Activated B cell treated with CpG ODN at 0.5 μM for 24 hours (primary cell): ENCODE results near the gene AKAP3. TPM values are rescaled to one million over a fixed set of nuclear protein-coding genes. Genes with fewer than 3 reads are reported as not detected.
A peak's percentile ranks its signal among the peaks of the same experiment; 100 is the strongest.

Source experiments
- ATAC-seq: fragments of 200-7000 bp; cut with Tn5 transposase; one replicate; pipeline ENCODE4 v1.10.0; 2021; ENCODE audit warnings: low read depth, mild to moderate bottlenecking, moderate library complexity
- CTCF ChIA-PET: fragments of 350-600 bp; sonication (Branson Sonifier 250); formaldehyde crosslinking; loops from one replicate; lab custom pipeline; 2021; ENCODE audit warnings: antibody characterized with exemption; lab: Charles Lee
- POLR2A ChIA-PET: fragments of 350-600 bp; sonication (Branson Sonifier 250); formaldehyde crosslinking; loops from one replicate; lab custom pipeline; 2021; ENCODE audit warnings: antibody characterized with exemption; lab: Charles Lee
- DNase-seq: peaks from one replicate; pipeline ENCODE4 v3.0.0; 2022
- H3K27ac Mint-ChIP-seq: one replicate; pipeline ENCODE4 v1.8.0; 2020; ENCODE audit warnings: mixed read lengths
- H3K27me3 Mint-ChIP-seq: one replicate; pipeline ENCODE4 v1.8.0; 2021; ENCODE audit warnings: mixed read lengths
- H3K36me3 Mint-ChIP-seq: one replicate; pipeline ENCODE4 v1.8.0; 2021; ENCODE audit warnings: low read depth, mixed read lengths
- H3K4me1 Mint-ChIP-seq: one replicate; pipeline ENCODE4 v1.8.0; 2021; ENCODE audit warnings: mixed read lengths
- H3K4me3 Mint-ChIP-seq: one replicate; pipeline ENCODE4 v1.8.0; 2020; ENCODE audit warnings: mild to moderate bottlenecking, mixed read lengths
- H3K9me3 Mint-ChIP-seq: one replicate; pipeline ENCODE4 v1.8.0; 2020; ENCODE audit warnings: mixed read lengths
- intact Hi-C: fragments of 100-400 bp; cut with micrococcal nuclease; formaldehyde crosslinking; loops from one replicate; pipeline ENCODE4 v1.15.1; 2024
- total RNA-seq: library from RNA; stranded (reverse); gene quantifications from 2 replicates; pipeline ENCODE4 v1.2.3, GENCODE V29; 2022
- TF ChIP-seq, protein P1 (sequence below): fragments of 200-600 bp; IDR thresholded peaks from one replicate; pipeline ENCODE4 v1.8.0; 2022; ENCODE audit warnings: antibody characterized with exemption, mild to moderate bottlenecking

The AKAP3 gene
- total RNA-seq, 1 donor from 2014 or later: 3.4 TPM

DNA sequence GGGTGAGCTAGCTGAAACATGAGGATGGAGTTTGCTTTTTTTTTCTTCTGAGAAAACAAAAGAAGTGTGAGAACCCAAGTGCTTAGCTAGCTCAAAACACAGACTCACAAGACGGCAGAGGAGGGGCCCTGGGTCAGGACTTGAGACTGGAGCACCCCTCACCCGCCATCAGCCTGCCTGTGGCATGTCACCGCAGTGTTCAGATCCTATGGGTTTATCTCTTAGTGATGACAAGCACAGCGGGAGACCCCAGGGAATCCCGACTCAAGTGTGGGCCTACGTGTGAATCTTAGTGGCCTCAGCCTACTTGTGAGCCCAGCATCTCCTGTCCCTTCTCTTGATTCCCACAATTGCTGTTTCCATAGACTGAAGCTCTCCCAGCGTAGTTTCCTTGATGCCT, 64.0 kb downstream of the AKAP3 start:
- TF ChIP-seq, protein P1, sequence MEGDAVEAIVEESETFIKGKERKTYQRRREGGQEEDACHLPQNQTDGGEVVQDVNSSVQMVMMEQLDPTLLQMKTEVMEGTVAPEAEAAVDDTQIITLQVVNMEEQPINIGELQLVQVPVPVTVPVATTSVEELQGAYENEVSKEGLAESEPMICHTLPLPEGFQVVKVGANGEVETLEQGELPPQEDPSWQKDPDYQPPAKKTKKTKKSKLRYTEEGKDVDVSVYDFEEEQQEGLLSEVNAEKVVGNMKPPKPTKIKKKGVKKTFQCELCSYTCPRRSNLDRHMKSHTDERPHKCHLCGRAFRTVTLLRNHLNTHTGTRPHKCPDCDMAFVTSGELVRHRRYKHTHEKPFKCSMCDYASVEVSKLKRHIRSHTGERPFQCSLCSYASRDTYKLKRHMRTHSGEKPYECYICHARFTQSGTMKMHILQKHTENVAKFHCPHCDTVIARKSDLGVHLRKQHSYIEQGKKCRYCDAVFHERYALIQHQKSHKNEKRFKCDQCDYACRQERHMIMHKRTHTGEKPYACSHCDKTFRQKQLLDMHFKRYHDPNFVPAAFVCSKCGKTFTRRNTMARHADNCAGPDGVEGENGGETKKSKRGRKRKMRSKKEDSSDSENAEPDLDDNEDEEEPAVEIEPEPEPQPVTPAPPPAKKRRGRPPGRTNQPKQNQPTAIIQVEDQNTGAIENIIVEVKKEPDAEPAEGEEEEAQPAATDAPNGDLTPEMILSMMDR: no peak
- DNase-seq: no peak
- intact Hi-C loops: no loop called here
- Mint-ChIP-seq H3K4me3 (no peak overlapping the region), H3K4me1 (peaks cover 8% of the 10 kb centered on the region), H3K27ac (no peak overlapping the region), H3K27me3 (no peaks in the 10 kb centered on the region), H3K36me3 (peaks cover 5% of the 10 kb centered on the region), H3K9me3 (peaks cover 3% of the 10 kb centered on the region)
- ChIA-PET CTCF (no interaction called here), POLR2A (no interaction called here)
- ATAC-seq: no peak

DNA sequence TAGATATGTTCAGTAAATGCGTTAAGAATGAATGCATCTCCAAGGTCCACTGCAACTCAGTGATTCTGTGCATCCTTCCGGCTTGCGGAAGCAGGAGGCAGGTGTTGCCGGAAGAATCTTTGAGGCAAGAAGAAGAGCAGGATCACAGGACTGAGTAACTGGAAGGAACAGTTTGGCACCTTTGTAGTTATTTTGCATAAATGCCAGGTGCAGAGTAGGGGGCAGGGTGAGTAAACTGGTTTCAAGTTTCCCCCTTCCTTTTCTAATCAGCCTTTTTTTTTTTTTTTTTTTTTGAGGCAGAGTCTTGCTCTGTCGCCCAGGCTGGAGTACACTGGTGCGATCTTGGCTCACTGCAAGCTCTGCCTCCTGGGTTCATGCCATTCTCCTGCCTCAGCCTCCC, 64.6 kb downstream of the AKAP3 start:
- no peaks in the 10 kb centered on the region for H3K27me3 Mint-ChIP-seq
- peaks cover 11% of the 10 kb centered on the region for H3K4me1 Mint-ChIP-seq
- POLR2A ChIA-PET: no interaction called here
- intact Hi-C loops: no loop called here
- TF ChIP-seq, protein P1: no peak
- no peaks in the 10 kb centered on the region for H3K36me3 Mint-ChIP-seq
- H3K27ac Mint-ChIP-seq: no peak overlapping the region
- H3K9me3 Mint-ChIP-seq: peaks cover under 1% of the 10 kb centered on the region
- H3K4me3 Mint-ChIP-seq: no peak overlapping the region
- no peak for ATAC-seq
- CTCF ChIA-PET: no interaction called here
- no peak for DNase-seq

DNA sequence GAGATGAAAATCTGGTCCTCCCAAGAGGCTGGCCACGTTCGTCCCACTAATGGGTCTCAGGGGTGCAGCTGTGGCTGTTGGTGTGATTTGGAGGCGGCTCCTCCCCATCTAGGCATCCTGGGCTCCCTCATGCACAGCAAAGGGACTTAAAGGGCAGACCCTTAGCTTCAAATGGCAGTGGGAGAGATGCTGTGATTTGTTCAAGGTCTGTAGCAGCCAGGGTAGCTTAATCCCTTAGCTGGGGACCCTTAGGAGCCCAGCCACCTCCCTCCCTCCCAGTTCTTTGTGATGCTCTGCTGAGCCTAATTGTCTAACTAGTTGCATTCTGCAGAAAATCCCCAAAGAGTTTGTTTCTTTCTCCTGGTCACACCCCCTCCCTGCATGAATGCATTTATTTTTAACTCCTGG, 68.6 kb downstream of the AKAP3 start:
- Mint-ChIP-seq H3K27me3 (no peaks in the 10 kb centered on the region), H3K4me1 (peaks cover 11% of the 10 kb centered on the region), H3K4me3 (no peak overlapping the region), H3K36me3 (no peaks in the 10 kb centered on the region), H3K27ac (no peak overlapping the region), H3K9me3 (no peaks in the 10 kb centered on the region)
- intact Hi-C loops: no loop called here
- no peak for ATAC-seq
- CTCF ChIA-PET: interaction anchor here (1.3 to 1.6 kb wide), 2 partner anchors 178 to 179 kb away, joined by 3 to 25 read pairs; no protein-coding TSS in a partner anchor
- POLR2A ChIA-PET: no interaction called here
- TF ChIP-seq, protein P1: no peak
- no peak for DNase-seq

DNA sequence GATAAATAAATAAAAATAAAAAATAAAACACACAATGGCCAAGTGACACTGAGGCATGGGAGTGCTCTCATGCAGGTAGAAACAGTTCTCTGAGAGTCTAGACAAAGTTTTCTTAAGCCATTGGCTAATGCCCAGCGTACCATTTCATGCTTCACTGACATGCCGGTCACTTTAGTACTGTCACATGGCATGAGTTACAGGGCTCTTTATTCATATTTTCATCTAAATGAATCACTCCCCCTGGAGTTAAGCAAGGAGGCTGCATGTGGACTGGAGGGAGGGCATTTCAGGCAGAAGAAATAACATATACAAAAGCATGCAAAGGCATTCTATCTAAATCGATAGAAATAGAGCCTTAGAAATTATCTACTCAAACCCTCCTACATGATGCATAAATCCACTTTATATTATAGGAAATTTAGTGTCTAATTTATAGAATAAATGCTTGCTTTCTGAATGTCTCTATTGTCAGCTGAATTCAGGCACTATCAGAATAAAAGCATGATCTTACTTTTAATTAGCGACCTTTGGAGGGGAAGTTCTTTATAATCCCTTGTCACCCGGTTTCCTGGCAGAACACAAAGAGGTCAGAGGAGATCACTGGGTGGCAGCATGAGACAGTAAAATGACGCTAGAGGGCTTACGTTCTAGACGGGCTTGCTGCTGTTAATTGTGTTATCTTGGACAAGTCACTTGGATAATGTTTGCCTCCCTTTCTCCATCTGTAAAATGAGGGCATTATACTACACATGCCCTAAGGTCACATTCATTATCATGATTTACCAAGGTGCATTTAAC, 69.3 kb downstream of the AKAP3 start:
- no peak overlapping the region for H3K4me3 Mint-ChIP-seq
- CTCF ChIA-PET: interaction anchor here (1.3 to 1.6 kb wide), 2 partner anchors 178 to 180 kb away, joined by 3 to 25 read pairs; no protein-coding TSS in a partner anchor
- TF ChIP-seq, protein P1: no peak
- H3K36me3 Mint-ChIP-seq: no peaks in the 10 kb centered on the region
- H3K9me3 Mint-ChIP-seq: no peaks in the 10 kb centered on the region
- POLR2A ChIA-PET: no interaction called here
- peaks cover 11% of the 10 kb centered on the region for H3K4me1 Mint-ChIP-seq
- intact Hi-C loops: loop anchor here (1.0 kb wide), 1 partner anchor 179 kb away; no protein-coding TSS in a partner anchor
- no peak overlapping the region for H3K27ac Mint-ChIP-seq
- ATAC-seq (peak; percentile 56), DNase-seq (no peak)
- no peaks in the 10 kb centered on the region for H3K27me3 Mint-ChIP-seq

DNA sequence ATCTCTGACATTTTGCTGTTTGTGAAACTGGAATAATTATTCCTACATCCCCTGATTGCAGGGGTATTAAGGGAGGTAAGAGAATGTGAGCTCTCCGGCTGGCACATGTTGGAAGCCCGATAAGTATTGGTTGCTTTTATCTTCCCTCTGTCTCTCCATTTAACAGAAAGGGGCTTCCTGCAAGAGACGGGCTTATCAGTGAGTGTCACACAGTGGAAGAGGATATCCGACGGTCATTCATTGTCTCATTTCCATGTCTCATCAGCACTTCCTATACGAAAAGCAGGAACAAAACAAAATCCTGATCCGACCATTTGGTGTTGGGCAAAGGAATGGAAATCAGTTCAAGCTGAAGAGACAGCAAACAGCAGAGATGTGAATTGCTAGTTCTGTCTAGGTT, 76.2 kb downstream of the AKAP3 start:
- Mint-ChIP-seq H3K27me3 (no peaks in the 10 kb centered on the region), H3K4me3 (no peak overlapping the region), H3K9me3 (no peaks in the 10 kb centered on the region), H3K4me1 (peaks cover 24% of the 10 kb centered on the region), H3K27ac (no peak overlapping the region), H3K36me3 (peaks cover 8% of the 10 kb centered on the region)
- TF ChIP-seq, protein P1: no peak
- ChIA-PET POLR2A (no interaction called here), CTCF (no interaction called here)
- intact Hi-C loops: no loop called here
- ATAC-seq (no peak), DNase-seq (no peak)
